ENCODE results near the gene MAP3K3. TPM values are rescaled to one million over a fixed set of nuclear protein-coding genes. Genes with fewer than 3 reads are reported as not detected.

The MAP3K3 gene
- total and polyA plus RNA-seq, 2 experiments from 2014 or later = 8.6 to 36.7 TPM

GRCh38 chr17:63700528-63701455 lies 78.6 kb downstream of the MAP3K3 start:
- TF ChIP-seq EZH2phosphoT487 (IDR thresholded peaks at IDR 0.05; ENCODE audit: insufficient read depth, low read depth) (no peak), EZH2 (IDR thresholded peaks at IDR 0.05; ENCODE audit: insufficient read depth, poor library complexity, severe bottlenecking) (no peak)
- Histone ChIP-seq H3K27me3 (replicated peaks; ENCODE audit: insufficient read depth) (no peaks in the 10 kb centered on the region), H3F3A (ENCODE audit: insufficient read depth) (peaks cover 16% of the 10 kb centered on the region; the same call in 1 of the 2 replicates), H3K9me2 (ENCODE audit: insufficient read depth) (no peaks in the 10 kb centered on the region), H3K4me2 (ENCODE audit: unreplicated experiment) (peak overlapping the region; percentile 56), H3K9ac (peak overlapping the region; percentile 51), H3K4me3 (peak overlapping the region; percentile 62), H4K20me1 (ENCODE audit: insufficient read depth) (no peaks in the 10 kb centered on the region), H3K79me2 (ENCODE audit: insufficient read depth) (no peaks in the 10 kb centered on the region), H3K36me3 (ENCODE audit: low read depth) (no peaks in the 10 kb centered on the region), H3K27ac (peak overlapping the region; percentile 41), H3K4me1 (ENCODE audit: insufficient read depth) (0 out of 2 replicates have a peak, but pooled peaks cover 4% of the 10 kb centered on the region), H2AFZ (peak overlapping the region; percentile 78), H3K9me3 (ENCODE audit: low read depth) (no peaks in the 10 kb centered on the region)
- peak; percentile 79 for DNase-seq
- WGBS, 2 experiments (ENCODE audit: low coverage in 1 of 2, low lambda C conversion rate in 2 of 2, missing lambda C conversion rate in 2 of 2) = 7 to 9% methylated on average over 45 to 58 of the region's 88 CpGs
- in situ Hi-C loops (cut with MboI) = no loop called here

- Histone ChIP-seq H3K9me3 (ENCODE audit: low read depth) (no peaks in the 10 kb centered on the region), H3K4me1 (ENCODE audit: insufficient read depth) (0 out of 2 replicates have a peak, but pooled peaks cover 4% of the 10 kb centered on the region), H3K79me2 (ENCODE audit: insufficient read depth) (no peaks in the 10 kb centered on the region), H4K20me1 (ENCODE audit: insufficient read depth) (no peaks in the 10 kb centered on the region), H3F3A (ENCODE audit: insufficient read depth) (peaks cover 16% of the 10 kb centered on the region; the same call in 1 of the 2 replicates), H3K27me3 (replicated peaks; ENCODE audit: insufficient read depth) (no peaks in the 10 kb centered on the region), H2AFZ (peak overlapping the region; percentile 78), H3K27ac (peak overlapping the region; percentile 41; the same call in 1 of the 2 replicates), H3K36me3 (ENCODE audit: low read depth) (no peaks in the 10 kb centered on the region), H3K9ac (peak overlapping the region; percentile 51), H3K9me2 (ENCODE audit: insufficient read depth) (no peaks in the 10 kb centered on the region), H3K4me3 (peak overlapping the region; percentile 21), H3K4me2 (ENCODE audit: unreplicated experiment) (peak overlapping the region; percentile 56)
- no peak for TF ChIP-seq EZH2phosphoT487 (IDR thresholded peaks at IDR 0.05; ENCODE audit: insufficient read depth, low read depth)
- no peak for TF ChIP-seq EZH2 (IDR thresholded peaks at IDR 0.05; ENCODE audit: insufficient read depth, poor library complexity, severe bottlenecking)
- 75 to 77% methylated on average over 10 of the region's 10 CpGs for WGBS, 2 experiments (ENCODE audit: low coverage in 1 of 2, low lambda C conversion rate in 2 of 2, missing lambda C conversion rate in 2 of 2)
- in situ Hi-C loops (cut with MboI) = no loop called here
- DNase-seq = no peak
These were observed 79.2 kb downstream of the MAP3K3 start for GRCh38 chr17:63701456-63701820.

GRCh38 chr17:63701868-63702720 lies 79.9 kb downstream of the MAP3K3 start:
- Histone ChIP-seq H3K79me2 (ENCODE audit: insufficient read depth) (no peaks in the 10 kb centered on the region), H3K27ac (no peak overlapping the region), H3K4me2 (ENCODE audit: unreplicated experiment) (no peak overlapping the region), H3K9me3 (ENCODE audit: low read depth) (no peaks in the 10 kb centered on the region), H3F3A (ENCODE audit: insufficient read depth) (peaks cover 13% of the 10 kb centered on the region; the same call in 1 of the 2 replicates), H3K9me2 (ENCODE audit: insufficient read depth) (no peaks in the 10 kb centered on the region), H3K9ac (no peak overlapping the region), H3K4me3 (no peak overlapping the region), H3K4me1 (ENCODE audit: insufficient read depth) (0 out of 2 replicates have a peak, but pooled peaks cover 4% of the 10 kb centered on the region), H4K20me1 (ENCODE audit: insufficient read depth) (no peaks in the 10 kb centered on the region), H3K27me3 (replicated peaks; ENCODE audit: insufficient read depth) (no peaks in the 10 kb centered on the region), H2AFZ (no peak overlapping the region), H3K36me3 (ENCODE audit: low read depth) (no peaks in the 10 kb centered on the region)
- no peak for DNase-seq
- in situ Hi-C loops (cut with MboI) = no loop called here
- TF ChIP-seq EZH2phosphoT487 (IDR thresholded peaks at IDR 0.05; ENCODE audit: insufficient read depth, low read depth) = no peak
- no peak for TF ChIP-seq EZH2 (IDR thresholded peaks at IDR 0.05; ENCODE audit: insufficient read depth, poor library complexity, severe bottlenecking)
- WGBS, 2 experiments (ENCODE audit: low coverage in 1 of 2, low lambda C conversion rate in 2 of 2, missing lambda C conversion rate in 2 of 2) = 94% methylated on average over 11 to 19 of the region's 19 CpGs

- TF ChIP-seq EZH2 (IDR thresholded peaks at IDR 0.05; ENCODE audit: insufficient read depth, poor library complexity, severe bottlenecking) (no peak), EZH2phosphoT487 (IDR thresholded peaks at IDR 0.05; ENCODE audit: insufficient read depth, low read depth) (no peak)
- H3K27me3 ChIP-seq (replicated peaks; ENCODE audit: insufficient read depth) = no peaks in the 10 kb centered on the region
- no peak overlapping the region for H3K4me3 ChIP-seq
- H3K9me2 ChIP-seq (ENCODE audit: insufficient read depth) = no peaks in the 10 kb centered on the region
- H3K4me1 ChIP-seq (ENCODE audit: insufficient read depth) = 0 out of 2 replicates have a peak, but pooled peaks cover 4% of the 10 kb centered on the region
- DNase-seq = no peak
- WGBS, 2 experiments (ENCODE audit: low coverage in 1 of 2, low lambda C conversion rate in 2 of 2, missing lambda C conversion rate in 2 of 2) = 86 to 88% methylated on average over 6 of the region's 6 CpGs
- H3K36me3 ChIP-seq (ENCODE audit: low read depth) = no peaks in the 10 kb centered on the region
- no peak overlapping the region for H3K9ac ChIP-seq
- no peaks in the 10 kb centered on the region for H3K79me2 ChIP-seq (ENCODE audit: insufficient read depth)
- peaks cover 7% of the 10 kb centered on the region; the same call in 1 of the 2 replicates for H3F3A ChIP-seq (ENCODE audit: insufficient read depth)
- no peaks in the 10 kb centered on the region for H3K9me3 ChIP-seq (ENCODE audit: low read depth)
- no peak overlapping the region for H3K4me2 ChIP-seq (ENCODE audit: unreplicated experiment)
- no peak overlapping the region for H3K27ac ChIP-seq
- in situ Hi-C loops (cut with MboI) = no loop called here
- no peaks in the 10 kb centered on the region for H4K20me1 ChIP-seq (ENCODE audit: insufficient read depth)
- H2AFZ ChIP-seq = no peak overlapping the region
These were observed 80.5 kb downstream of the MAP3K3 start for GRCh38 chr17:63702721-63703015.
